ENCODE results near the gene CD101. TPM values are rescaled to one million over a fixed set of nuclear protein-coding genes. Genes with fewer than 3 reads are reported as not detected.

CD101 gene
- total and polyA plus RNA-seq, 10 donors = 1.0 to 15.9 (median 6.8) TPM

DNA sequence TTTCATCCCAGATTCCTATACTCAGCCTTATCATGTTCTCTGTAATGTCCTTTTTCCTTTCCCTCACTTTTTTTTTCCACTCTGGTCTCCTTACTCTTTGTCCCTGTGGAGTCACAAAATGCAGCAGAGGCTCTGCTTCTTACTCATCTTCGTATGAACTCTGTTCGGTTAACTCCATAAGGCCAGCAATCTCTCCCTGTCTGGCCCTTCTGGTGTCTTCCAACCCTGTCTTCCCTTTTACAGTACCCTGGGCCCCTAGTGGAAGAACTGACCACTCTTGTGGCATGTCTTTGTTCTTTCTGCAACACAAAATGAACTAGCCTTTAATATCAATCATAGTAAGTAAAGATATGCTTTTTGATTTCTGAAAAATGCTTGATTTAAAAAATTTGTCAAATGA is 7.1 kb downstream of the CD101 start:
- no peak for DNase-seq
- Histone ChIP-seq H3K27ac (peak overlapping the region in 3 of 8 donors; percentile 15 to 62 (median 57)), H3K27me3 (replicated peaks in 1 of 7) (no peaks in the 10 kb centered on the region), H3K36me3 (peaks cover 0 to 15% (median 0%) of the 10 kb centered on the region in 6 donors), H3K4me1 (peaks cover 0 to 58% (median 13%) of the 10 kb centered on the region in 6 donors), H3K4me3 (no peak overlapping the region), H3K9me3 (no peaks in the 10 kb centered on the region)
- TF ChIP-seq POLR2A (IDR thresholded peaks at IDR 0.05) (no peak), POLR2AphosphoS5 (IDR thresholded peaks at IDR 0.05) (no peak)
- TF ChIP-seq, protein P1, sequence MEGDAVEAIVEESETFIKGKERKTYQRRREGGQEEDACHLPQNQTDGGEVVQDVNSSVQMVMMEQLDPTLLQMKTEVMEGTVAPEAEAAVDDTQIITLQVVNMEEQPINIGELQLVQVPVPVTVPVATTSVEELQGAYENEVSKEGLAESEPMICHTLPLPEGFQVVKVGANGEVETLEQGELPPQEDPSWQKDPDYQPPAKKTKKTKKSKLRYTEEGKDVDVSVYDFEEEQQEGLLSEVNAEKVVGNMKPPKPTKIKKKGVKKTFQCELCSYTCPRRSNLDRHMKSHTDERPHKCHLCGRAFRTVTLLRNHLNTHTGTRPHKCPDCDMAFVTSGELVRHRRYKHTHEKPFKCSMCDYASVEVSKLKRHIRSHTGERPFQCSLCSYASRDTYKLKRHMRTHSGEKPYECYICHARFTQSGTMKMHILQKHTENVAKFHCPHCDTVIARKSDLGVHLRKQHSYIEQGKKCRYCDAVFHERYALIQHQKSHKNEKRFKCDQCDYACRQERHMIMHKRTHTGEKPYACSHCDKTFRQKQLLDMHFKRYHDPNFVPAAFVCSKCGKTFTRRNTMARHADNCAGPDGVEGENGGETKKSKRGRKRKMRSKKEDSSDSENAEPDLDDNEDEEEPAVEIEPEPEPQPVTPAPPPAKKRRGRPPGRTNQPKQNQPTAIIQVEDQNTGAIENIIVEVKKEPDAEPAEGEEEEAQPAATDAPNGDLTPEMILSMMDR (IDR thresholded peaks at IDR 0.05 in 8 of 11, conservative IDR thresholded peaks at IDR 0.05 in 3 of 11) = no peak
- intact Hi-C loops (cut with DNase I; ENCODE audit: low total_unique reads) = no loop called here
- WGBS, 5 donors = 52 to 66% (median 57%) methylated on average over 2 of the region's 2 CpGs

DNA sequence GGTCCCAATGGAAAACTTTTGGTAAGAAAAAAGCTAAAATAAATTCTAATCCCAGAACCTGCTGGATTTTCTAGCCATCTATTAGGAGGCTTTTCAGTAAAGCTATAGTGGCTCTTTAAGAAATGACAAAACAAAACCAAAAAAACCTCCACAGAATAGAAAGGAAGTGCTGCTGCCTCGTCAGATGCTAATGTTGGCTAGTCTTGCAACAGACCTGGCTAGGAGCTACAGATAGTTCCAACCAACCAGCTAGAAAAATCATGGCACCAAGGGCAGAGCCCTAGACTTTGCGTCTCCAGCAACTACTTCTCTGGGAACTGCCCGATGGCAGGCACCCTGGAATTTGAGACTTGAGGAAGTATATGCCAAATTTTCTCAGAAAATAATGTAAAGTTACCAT is 7.6 kb downstream of the CD101 start:
- H3K4me1 ChIP-seq = peaks cover 0 to 54% (median 11%) of the 10 kb centered on the region in 6 donors
- peak overlapping the region in 3 of 8 donors; percentile 57 to 63 (median 62) for H3K27ac ChIP-seq
- no peak for DNase-seq
- H3K9me3 ChIP-seq = no peaks in the 10 kb centered on the region
- intact Hi-C loops (cut with DNase I; ENCODE audit: low total_unique reads) = no loop called here
- WGBS, 5 donors = 29 to 53% (median 38%) methylated on average over 3 of the region's 3 CpGs
- H3K36me3 ChIP-seq = peaks cover 0 to 15% (median 0%) of the 10 kb centered on the region in 6 donors
- no peak overlapping the region for H3K4me3 ChIP-seq
- H3K27me3 ChIP-seq (replicated peaks in 1 of 7) = no peaks in the 10 kb centered on the region
- TF ChIP-seq POLR2AphosphoS5 (IDR thresholded peaks at IDR 0.05) (no peak), POLR2A (IDR thresholded peaks at IDR 0.05) (no peak)
- TF ChIP-seq, protein P1 (IDR thresholded peaks at IDR 0.05 in 8 of 11, conservative IDR thresholded peaks at IDR 0.05 in 3 of 11) = no peak

DNA sequence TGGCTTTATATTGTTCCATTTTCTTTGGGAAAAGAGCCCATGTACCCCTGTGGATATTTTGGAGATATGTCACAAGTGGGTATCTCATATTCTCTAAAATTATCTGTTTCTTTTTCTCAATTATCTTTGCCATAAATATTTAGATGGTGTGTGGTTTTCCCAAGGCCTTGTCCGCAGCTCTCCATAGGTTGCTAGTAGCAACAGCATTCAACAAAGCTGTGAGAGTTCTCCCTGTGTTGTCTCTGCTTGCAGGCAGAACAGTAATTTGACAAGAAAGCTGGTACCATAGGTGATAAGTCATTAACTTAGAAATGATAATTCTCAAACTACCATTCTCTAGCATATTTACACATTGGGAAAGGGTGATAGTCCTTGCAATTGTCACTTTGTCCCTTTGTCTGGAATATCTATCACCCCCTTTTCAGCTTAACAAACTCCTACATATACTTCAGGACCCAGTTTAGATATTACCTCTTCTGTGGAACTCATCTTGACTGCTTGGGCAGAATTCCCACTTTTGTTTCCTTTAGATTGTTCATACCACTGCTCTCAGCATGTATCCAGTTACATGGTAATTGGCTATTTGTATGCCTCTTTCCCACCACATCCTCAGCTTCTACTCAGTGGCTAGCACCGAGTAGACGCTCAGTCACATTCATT is 8.9 kb downstream of the CD101 start:
- Histone ChIP-seq H3K27ac (peak overlapping the region in 1 of 8 donors; percentile 63), H3K4me3 (no peak overlapping the region), H3K36me3 (peaks cover 0 to 15% (median 0%) of the 10 kb centered on the region in 6 donors), H3K9me3 (no peaks in the 10 kb centered on the region), H3K27me3 (replicated peaks in 1 of 7) (no peaks in the 10 kb centered on the region), H3K4me1 (peaks cover 0 to 40% (median 11%) of the 10 kb centered on the region in 6 donors)
- WGBS, 5 donors = 93 to 98% (median 96%) methylated on average over 3 of the region's 3 CpGs
- no peak for DNase-seq
- intact Hi-C loops (cut with DNase I; ENCODE audit: low total_unique reads) = no loop called here
- TF ChIP-seq, protein P1 (IDR thresholded peaks at IDR 0.05 in 8 of 11, conservative IDR thresholded peaks at IDR 0.05 in 3 of 11) = no peak
- TF ChIP-seq POLR2A (IDR thresholded peaks at IDR 0.05) (no peak), POLR2AphosphoS5 (IDR thresholded peaks at IDR 0.05) (no peak)

DNA sequence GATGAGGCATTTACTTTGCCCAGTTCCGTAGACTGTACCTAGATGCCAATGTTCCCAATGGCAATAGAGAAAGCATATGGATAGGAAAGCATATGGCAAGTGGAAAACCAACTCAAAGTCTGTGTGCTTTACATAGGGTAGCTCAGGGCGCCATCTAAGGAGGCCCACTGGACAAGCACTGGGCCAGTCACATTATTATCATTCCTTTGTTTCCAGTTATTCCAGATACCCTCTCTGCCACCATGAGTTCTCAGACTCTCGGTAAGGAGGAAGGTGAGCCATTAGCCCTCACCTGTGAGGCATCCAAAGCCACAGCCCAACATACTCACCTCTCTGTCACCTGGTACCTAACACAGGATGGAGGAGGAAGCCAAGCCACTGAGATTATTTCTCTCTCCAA is 9.8 kb downstream of the CD101 start:
- intact Hi-C loops (cut with DNase I; ENCODE audit: low total_unique reads) = no loop called here
- TF ChIP-seq, protein P1 (IDR thresholded peaks at IDR 0.05 in 8 of 11, conservative IDR thresholded peaks at IDR 0.05 in 3 of 11) = no peak
- TF ChIP-seq POLR2A (IDR thresholded peaks at IDR 0.05) = no peak
- TF ChIP-seq POLR2AphosphoS5 (IDR thresholded peaks at IDR 0.05) = no peak
- H3K27ac ChIP-seq = no peak overlapping the region
- peaks cover 0 to 15% (median 0%) of the 10 kb centered on the region in 6 donors for H3K36me3 ChIP-seq
- no peaks in the 10 kb centered on the region for H3K27me3 ChIP-seq (replicated peaks in 1 of 7)
- WGBS, 5 donors = 92 to 100% (median 100%) methylated on average over 3 of the region's 3 CpGs
- H3K4me1 ChIP-seq = peaks cover 0 to 37% (median 11%) of the 10 kb centered on the region in 6 donors
- no peak for DNase-seq
- no peaks in the 10 kb centered on the region for H3K9me3 ChIP-seq
- H3K4me3 ChIP-seq = no peak overlapping the region

All from spleen (tissue), 11 donors.